Uterus (tissue), 2 donors: Measurements from ENCODE around the gene KCNC3.

Experiments
- CTCF ChIP-seq, 4 experiments: fragments of 200-600 bp in 2 of 4; fragments of 450-650 bp in 2 of 4; sonication (generic) in 2 of 4; IDR thresholded peaks; one replicate each; pipeline ENCODE4 v1.5.1; 2016 to 2019; ENCODE audit warnings: antibody characterized with exemption in 4 of 4, mild to moderate bottlenecking in 2 of 4, moderate library complexity in 1 of 4
- POLR2A ChIP-seq, 2 donors: fragments of 450-650 bp; IDR thresholded peaks; one replicate each; pipeline ENCODE4 v1.6.1; 2016; ENCODE audit warnings: antibody characterized with exemption in 2 of 2, mild to moderate bottlenecking in 1 of 2, moderate library complexity in 1 of 2

- TF ChIP-seq CTCF (IDR thresholded peaks at IDR 0.05) (no peak), POLR2A (IDR thresholded peaks at IDR 0.05) (no peak)
Observed at GRCh38 chr19:50322234-50322633, 6.9 kb downstream of the KCNC3 start.
